ENCODE data around the gene DPP6.

The DPP6 gene

GRCh38 chr7:154735766-154736165, 683.6 kb downstream of the DPP6 start:
- TF ChIP-seq CTCF (IDR thresholded peaks at IDR 0.05; ENCODE audit: low read depth, low read length): no peak
- H3K4me1 ChIP-seq: peaks cover 38% of the 10 kb centered on the region
- H3K36me3 ChIP-seq: no peaks in the 10 kb centered on the region; the same call in 1 of the 2 replicates
- H3K27me3 ChIP-seq: no peaks in the 10 kb centered on the region
- H3K4me3 ChIP-seq (ENCODE audit: low read depth, low read length): no peak overlapping the region
- DNase-seq: no peak
- H3K9me3 ChIP-seq: peaks cover 2% of the 10 kb centered on the region; the same call in 1 of the 2 replicates

GRCh38 chr7:154736389-154736788, 684.2 kb downstream of the DPP6 start:
- no peak for DNase-seq
- Histone ChIP-seq H3K27me3 (no peaks in the 10 kb centered on the region), H3K4me3 (ENCODE audit: low read depth, low read length) (no peak overlapping the region), H3K4me1 (peaks cover 38% of the 10 kb centered on the region), H3K9me3 (peaks cover 2% of the 10 kb centered on the region; the same call in 1 of the 2 replicates), H3K36me3 (no peaks in the 10 kb centered on the region; the same call in 1 of the 2 replicates)
- TF ChIP-seq CTCF (IDR thresholded peaks at IDR 0.05; ENCODE audit: low read depth, low read length): no peak

- H3K9me3 ChIP-seq: peaks cover 2% of the 10 kb centered on the region; the same call in 1 of the 2 replicates
- H3K4me3 ChIP-seq (ENCODE audit: low read depth, low read length): no peak overlapping the region
- H3K36me3 ChIP-seq: no peaks in the 10 kb centered on the region; the same call in 1 of the 2 replicates
- TF ChIP-seq CTCF (IDR thresholded peaks at IDR 0.05; ENCODE audit: low read depth, low read length): no peak
- peaks cover 41% of the 10 kb centered on the region for H3K4me1 ChIP-seq
- no peak for DNase-seq
- no peaks in the 10 kb centered on the region for H3K27me3 ChIP-seq
These were observed 686.0 kb downstream of the DPP6 start for GRCh38 chr7:154738216-154738615.

GRCh38 chr7:154741131-154741530, 688.9 kb downstream of the DPP6 start:
- no peak for DNase-seq
- Histone ChIP-seq H3K4me1 (peaks cover 50% of the 10 kb centered on the region), H3K9me3 (peaks cover 2% of the 10 kb centered on the region; the same call in 1 of the 2 replicates), H3K36me3 (no peaks in the 10 kb centered on the region), H3K27me3 (no peaks in the 10 kb centered on the region), H3K4me3 (ENCODE audit: low read depth, low read length) (no peak overlapping the region)
- no peak for TF ChIP-seq CTCF (IDR thresholded peaks at IDR 0.05; ENCODE audit: low read depth, low read length)

- no peaks in the 10 kb centered on the region for H3K27me3 ChIP-seq
- H3K4me3 ChIP-seq (ENCODE audit: low read depth, low read length): no peak overlapping the region
- H3K36me3 ChIP-seq: no peaks in the 10 kb centered on the region
- H3K9me3 ChIP-seq: no peaks in the 10 kb centered on the region; the same call in 1 of the 2 replicates
- DNase-seq: no peak
- H3K4me1 ChIP-seq: peaks cover 49% of the 10 kb centered on the region
- no peak for TF ChIP-seq CTCF (IDR thresholded peaks at IDR 0.05; ENCODE audit: low read depth, low read length)
These were observed 691.0 kb downstream of the DPP6 start for GRCh38 chr7:154743206-154743605.

GRCh38 chr7:154744256-154744860, 692.2 kb downstream of the DPP6 start:
- Histone ChIP-seq H3K9me3 (no peaks in the 10 kb centered on the region; the same call in 1 of the 2 replicates), H3K36me3 (no peaks in the 10 kb centered on the region), H3K4me3 (ENCODE audit: low read depth, low read length) (peak overlapping the region; percentile 49), H3K27me3 (no peaks in the 10 kb centered on the region), H3K4me1 (peaks cover 42% of the 10 kb centered on the region)
- TF ChIP-seq CTCF (IDR thresholded peaks at IDR 0.05; ENCODE audit: low read depth, low read length): peak; percentile 97
- peak; percentile 76 for DNase-seq

Measured in BE2C (cell line).